Prostate gland (tissue), 2 donors: ENCODE data around the gene NFIX.

Experiments used
- CTCF ChIP-seq, 4 experiments: fragments of 200-600 bp in 2 of 4; fragments of 450-650 bp in 2 of 4; sonication (generic) in 2 of 4; IDR thresholded peaks; 1 replicate in 3 of 4; 2 replicates in 1 of 4; pipeline ENCODE4 v1.5.1; 2016 to 2019; ENCODE audit warnings: antibody characterized with exemption in 4 of 4, mild to moderate bottlenecking in 2 of 4, moderate library complexity in 2 of 4
- POLR2A ChIP-seq: fragments of 450-650 bp; IDR thresholded peaks from one replicate; pipeline ENCODE4 v1.6.1; 2016; ENCODE audit warnings: antibody characterized with exemption, mild to moderate bottlenecking
- POLR2AphosphoS5 ChIP-seq: sonication (generic); formaldehyde crosslinking; IDR thresholded peaks from one replicate; pipeline ENCODE4 v1.6.1; 2017; ENCODE audit warnings: antibody characterized with exemption

- TF ChIP-seq CTCF (IDR thresholded peaks at IDR 0.05) (peak in 2 of 4 experiments; percentile 38 to 42), POLR2A (peak; percentile 89), POLR2AphosphoS5 (peak; percentile 99)
These were observed 49.7 kb upstream of the NFIX start, which contains the start of gene RAD23A for GRCh38 chr19:12945479-12946091.
